ENCODE data around the gene MEGF6. TPM values are rescaled to one million over a fixed set of nuclear protein-coding genes. Genes with fewer than 3 reads are reported as not detected.

The MEGF6 gene
- total RNA-seq, 1 donor from 2014 or later, result 57.1 TPM

- no peak for ATAC-seq
- H3K4me1 ChIP-seq, result peaks cover 62% of the 10 kb centered on the region
- intact Hi-C loops (cut with DNase I), result no loop called here
These were observed 3.7 kb upstream of the MEGF6 start for GRCh38 chr1:3614755-3615742.

GRCh38 chr1:3612123-3612522 is 815 bp upstream of the MEGF6 start:
- peak overlapping the region; percentile 14 for H3K27ac ChIP-seq
- intact Hi-C loops (cut with DNase I), result no loop called here
- peak overlapping the region; percentile 61 for H3K4me3 ChIP-seq
- no peak for TF ChIP-seq CTCF (IDR thresholded peaks at IDR 0.05)
- no peaks in the 10 kb centered on the region for H3K36me3 ChIP-seq
- H3K9me3 ChIP-seq, result no peaks in the 10 kb centered on the region
- DNase-seq (no peak), ATAC-seq (no peak)
- H3K4me1 ChIP-seq, result peaks cover 62% of the 10 kb centered on the region
- peaks cover 23% of the 10 kb centered on the region for H3K27me3 ChIP-seq (ENCODE audit: low read depth)

More at GRCh38 chr1:3614755-3615742, 3.7 kb upstream of the MEGF6 start:
- Histone ChIP-seq H3K36me3 (no peaks in the 10 kb centered on the region), H3K4me3 (no peak overlapping the region), H3K9me3 (no peaks in the 10 kb centered on the region), H3K27me3 (ENCODE audit: low read depth) (peaks cover 19% of the 10 kb centered on the region), H3K27ac (no peak overlapping the region)
- no peak for DNase-seq
- peak; percentile 63 for TF ChIP-seq CTCF (IDR thresholded peaks at IDR 0.05)

- Histone ChIP-seq H3K36me3 (no peaks in the 10 kb centered on the region), H3K27me3 (ENCODE audit: low read depth) (peaks cover 23% of the 10 kb centered on the region), H3K27ac (no peak overlapping the region), H3K4me1 (peaks cover 62% of the 10 kb centered on the region), H3K4me3 (peak overlapping the region; percentile 61), H3K9me3 (no peaks in the 10 kb centered on the region)
- no peak for TF ChIP-seq CTCF (IDR thresholded peaks at IDR 0.05)
- ATAC-seq (no peak), DNase-seq (no peak)
- intact Hi-C loops (cut with DNase I), result no loop called here
These were observed 660 bp downstream of the MEGF6 start for GRCh38 chr1:3610527-3611169.

- intact Hi-C loops (cut with DNase I), result no loop called here
- no peak for TF ChIP-seq CTCF (IDR thresholded peaks at IDR 0.05)
- Histone ChIP-seq H3K9me3 (no peaks in the 10 kb centered on the region), H3K27me3 (ENCODE audit: low read depth) (peaks cover 23% of the 10 kb centered on the region), H3K27ac (no peak overlapping the region), H3K36me3 (no peaks in the 10 kb centered on the region), H3K4me3 (peak overlapping the region; percentile 61), H3K4me1 (peaks cover 55% of the 10 kb centered on the region)
- DNase-seq (no peak), ATAC-seq (no peak)
These were observed 1.4 kb downstream of the MEGF6 start for GRCh38 chr1:3609769-3610526.

Measured in lower lobe of right lung (tissue), 2 donors.